SW 1271 (cell line): ENCODE measurements around the gene SPSB1.

Experiments used
- DNase-seq, 2 experiments: peaks; one replicate each; lab custom pipeline; 2025; lab: John Stamatoyannopoulos, UW

Gene SPSB1

GRCh38 chr1:9345471-9345870 lies 52.8 kb downstream of the SPSB1 start:
- DNase-seq = no peak

- DNase-seq = no peak
Measured at GRCh38 chr1:9345922-9346321, 53.2 kb downstream of the SPSB1 start.

GRCh38 chr1:9346566-9346965 lies 53.9 kb downstream of the SPSB1 start:
- DNase-seq = no peak

- DNase-seq = no peak
Measured at GRCh38 chr1:9347095-9347850, 54.6 kb downstream of the SPSB1 start.

DNA sequence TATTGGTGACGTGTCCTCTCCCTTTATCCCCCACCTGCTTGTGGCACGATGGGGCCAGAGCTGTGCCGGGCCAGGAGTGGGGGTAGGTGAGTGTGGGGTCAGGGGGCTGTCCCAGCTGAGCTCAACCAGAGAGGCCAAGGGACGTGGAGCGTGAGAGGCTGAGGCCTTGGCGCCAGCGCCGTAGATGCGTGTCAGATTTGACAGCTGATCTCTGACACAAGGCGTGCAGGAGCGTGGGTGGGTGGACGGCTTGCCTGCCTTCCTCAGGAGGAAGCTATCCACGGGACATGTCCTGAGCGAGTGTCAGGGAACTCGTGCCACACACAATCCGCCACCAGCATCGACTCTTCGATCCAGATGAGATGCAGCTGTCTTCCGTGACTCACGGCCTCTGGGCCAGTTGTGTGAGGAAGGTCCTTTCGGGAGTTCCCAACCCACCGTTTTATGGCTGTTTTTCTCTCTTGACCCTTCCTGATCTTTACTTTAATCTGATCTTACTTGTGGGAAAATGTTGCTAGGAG lies 56.7 kb downstream of the SPSB1 start:
- no peak for DNase-seq

DNA sequence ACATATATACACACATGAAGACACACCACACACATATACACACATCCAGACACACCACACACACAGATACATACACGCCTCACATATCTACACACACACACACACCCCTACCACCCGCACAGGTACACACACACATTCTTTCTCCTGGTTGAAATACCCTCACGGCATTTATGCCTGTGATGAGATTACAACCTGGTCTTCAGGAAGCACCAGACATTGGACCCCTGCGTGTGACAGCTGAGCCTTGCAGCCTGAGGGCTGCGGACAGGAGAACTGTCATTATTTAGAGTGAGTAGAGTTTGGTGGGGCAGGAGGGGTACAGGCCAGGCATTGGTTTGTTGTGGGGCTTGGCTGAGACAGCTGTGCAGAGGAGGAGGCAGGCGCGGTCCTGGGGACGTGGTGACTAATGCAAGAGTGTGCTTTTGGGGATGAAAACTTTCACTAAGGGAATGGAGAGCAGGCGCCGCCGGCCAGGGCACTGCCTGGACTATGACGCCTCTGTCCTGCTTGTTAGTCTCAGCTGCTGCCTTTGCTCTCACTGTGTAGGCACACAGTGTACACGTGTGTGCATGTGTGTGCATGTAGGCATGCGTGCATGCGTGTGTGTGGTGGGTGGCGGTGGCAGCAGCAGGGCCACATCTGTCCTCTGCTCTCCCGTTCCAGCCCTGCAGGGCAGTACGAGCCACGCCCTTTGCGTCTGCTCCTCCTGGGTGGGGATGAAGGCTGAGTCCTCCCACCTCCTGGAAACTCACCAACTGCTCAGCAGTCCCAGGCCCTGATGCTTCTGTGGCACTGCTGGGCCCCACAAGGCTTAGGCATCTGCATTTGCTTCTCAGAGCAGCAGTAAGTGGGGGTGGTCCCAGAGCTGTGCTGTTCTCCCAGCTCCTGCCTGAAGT lies 57.6 kb downstream of the SPSB1 start:
- no peak for DNase-seq

- no peak for DNase-seq
Measured at GRCh38 chr1:9350960-9351359, 58.3 kb downstream of the SPSB1 start.

GRCh38 chr1:9351654-9352271 lies 59.1 kb downstream of the SPSB1 start:
- no peak for DNase-seq

- no peak for DNase-seq
Measured at GRCh38 chr1:9352377-9353134, 59.9 kb downstream of the SPSB1 start.

DNA sequence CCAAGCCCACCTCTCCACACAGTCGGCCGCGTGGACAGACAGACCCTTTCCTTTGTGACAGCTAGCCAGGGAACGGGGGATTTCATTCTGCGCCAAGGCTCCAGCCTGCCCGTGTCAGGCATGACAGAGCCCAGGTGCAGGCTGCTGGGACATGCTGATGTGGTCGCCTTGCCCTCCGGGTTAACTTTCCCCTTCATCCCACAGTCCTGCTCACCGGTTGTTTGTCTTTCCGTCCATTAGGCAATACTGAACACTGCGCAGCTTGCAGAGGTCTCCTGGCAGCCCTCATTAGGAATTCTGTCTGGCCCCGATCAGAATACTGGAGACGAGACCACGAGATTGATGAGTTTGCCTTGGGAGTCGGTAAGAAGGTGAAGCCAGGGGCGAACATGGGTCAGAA lies 62.8 kb downstream of the SPSB1 start:
- no peak for DNase-seq

GRCh38 chr1:9356021-9356420 lies 63.3 kb downstream of the SPSB1 start:
- DNase-seq = no peak

DNA sequence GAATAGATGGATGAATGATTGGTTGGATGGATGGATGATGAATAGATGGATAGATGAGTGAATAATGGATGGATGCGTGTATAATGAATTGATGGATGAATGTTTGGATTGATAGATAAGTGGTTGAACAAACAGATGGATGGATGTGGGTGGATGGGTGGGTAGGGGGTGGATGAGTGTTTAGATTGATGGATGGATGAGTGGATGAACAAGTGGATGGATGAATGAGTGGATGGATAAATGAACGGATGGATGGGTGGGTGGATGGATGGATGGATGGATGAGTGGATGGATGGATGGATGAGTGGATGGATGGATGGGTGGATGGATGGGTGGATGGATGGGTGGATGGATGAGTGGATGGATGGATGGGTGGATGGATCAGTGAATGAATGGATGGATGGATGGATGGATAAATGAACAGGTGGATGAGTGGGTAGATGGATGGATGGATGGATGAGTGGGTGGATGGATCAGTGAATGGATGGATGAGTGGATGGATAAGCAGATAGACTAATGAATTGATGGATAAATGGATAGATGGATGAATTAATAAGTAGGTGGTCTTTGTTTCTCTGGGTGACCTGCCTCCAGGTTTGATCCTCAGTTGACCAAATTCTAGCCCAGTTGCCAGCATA lies 64.3 kb downstream of the SPSB1 start:
- no peak for DNase-seq

DNA sequence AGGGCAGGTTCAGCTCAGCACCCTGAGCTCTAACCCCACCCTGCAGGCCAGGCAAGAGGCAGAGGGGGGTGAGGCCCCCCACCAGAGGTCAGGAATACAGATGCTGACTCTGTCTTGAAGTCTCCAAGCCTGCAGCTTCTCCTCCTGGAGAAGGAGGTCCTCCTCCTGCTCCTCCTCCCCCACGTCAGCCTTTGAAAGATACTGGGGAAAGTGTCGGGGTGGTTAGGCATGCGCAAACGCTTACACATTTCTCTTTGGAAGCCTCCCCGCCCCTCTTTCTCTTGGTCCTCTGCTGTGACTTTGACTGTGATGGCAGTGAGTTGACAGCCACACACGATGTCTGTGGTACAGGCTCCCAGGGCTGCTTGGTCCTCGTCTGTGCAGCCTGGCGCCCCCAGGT lies 65.3 kb downstream of the SPSB1 start:
- no peak for DNase-seq

GRCh38 chr1:9360371-9361064 lies 67.8 kb downstream of the SPSB1 start:
- no peak for DNase-seq

DNA sequence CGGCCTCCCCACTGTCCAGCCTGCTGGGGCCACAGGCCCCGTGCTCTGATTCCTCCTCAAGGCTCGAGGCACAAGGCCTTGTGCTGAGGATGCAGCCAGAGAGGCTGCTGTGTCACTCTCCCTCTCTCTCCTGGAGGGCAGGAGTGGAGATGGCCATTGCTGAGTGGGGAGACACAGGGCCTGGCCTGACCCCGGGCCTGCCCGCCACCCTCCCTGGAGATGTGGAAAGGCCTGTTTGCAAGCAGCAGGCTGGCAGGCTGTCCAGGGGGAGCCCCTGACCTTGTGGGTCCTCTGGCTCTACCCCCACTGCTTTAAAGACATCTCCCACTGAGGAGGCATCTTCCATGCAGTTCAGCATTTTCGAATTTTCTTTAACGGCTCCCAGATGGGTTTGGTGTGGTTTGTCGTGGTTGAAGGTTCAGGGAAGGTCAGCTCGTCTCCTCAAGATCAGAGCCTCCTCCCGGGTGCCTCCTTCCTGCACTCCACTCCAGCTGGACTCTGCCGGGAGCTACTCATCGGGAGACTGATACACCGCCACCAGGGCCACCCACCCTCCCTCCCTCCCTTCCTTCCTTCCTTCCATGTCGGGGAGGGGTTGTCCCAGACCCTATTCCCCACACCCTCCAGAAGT lies 69.1 kb downstream of the SPSB1 start:
- no peak for DNase-seq

- no peak for DNase-seq
Measured at GRCh38 chr1:9362488-9362887, 69.8 kb downstream of the SPSB1 start.

DNA sequence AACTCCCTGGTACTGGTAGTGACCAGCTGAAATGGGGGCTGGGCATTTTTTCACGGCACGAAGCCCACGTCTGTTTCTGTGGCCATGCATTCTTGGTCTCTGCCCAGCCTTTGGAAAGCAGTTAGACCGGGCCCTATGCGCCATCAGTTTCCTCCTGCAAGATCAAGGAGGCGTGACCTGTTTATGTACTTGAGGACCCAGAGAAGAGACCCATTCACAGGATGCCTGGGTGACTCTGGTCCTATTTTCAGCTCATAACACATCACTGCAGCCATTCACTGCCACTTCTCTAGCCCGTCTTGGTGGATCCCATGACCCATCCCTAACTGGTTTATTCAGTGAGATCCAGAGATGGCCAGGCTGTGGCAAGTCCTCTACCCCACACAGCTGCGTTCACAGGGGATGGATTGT lies 70.4 kb downstream of the SPSB1 start:
- no peak for DNase-seq

- DNase-seq = no peak
Measured at GRCh38 chr1:9366298-9366697, 73.6 kb downstream of the SPSB1 start.

DNA sequence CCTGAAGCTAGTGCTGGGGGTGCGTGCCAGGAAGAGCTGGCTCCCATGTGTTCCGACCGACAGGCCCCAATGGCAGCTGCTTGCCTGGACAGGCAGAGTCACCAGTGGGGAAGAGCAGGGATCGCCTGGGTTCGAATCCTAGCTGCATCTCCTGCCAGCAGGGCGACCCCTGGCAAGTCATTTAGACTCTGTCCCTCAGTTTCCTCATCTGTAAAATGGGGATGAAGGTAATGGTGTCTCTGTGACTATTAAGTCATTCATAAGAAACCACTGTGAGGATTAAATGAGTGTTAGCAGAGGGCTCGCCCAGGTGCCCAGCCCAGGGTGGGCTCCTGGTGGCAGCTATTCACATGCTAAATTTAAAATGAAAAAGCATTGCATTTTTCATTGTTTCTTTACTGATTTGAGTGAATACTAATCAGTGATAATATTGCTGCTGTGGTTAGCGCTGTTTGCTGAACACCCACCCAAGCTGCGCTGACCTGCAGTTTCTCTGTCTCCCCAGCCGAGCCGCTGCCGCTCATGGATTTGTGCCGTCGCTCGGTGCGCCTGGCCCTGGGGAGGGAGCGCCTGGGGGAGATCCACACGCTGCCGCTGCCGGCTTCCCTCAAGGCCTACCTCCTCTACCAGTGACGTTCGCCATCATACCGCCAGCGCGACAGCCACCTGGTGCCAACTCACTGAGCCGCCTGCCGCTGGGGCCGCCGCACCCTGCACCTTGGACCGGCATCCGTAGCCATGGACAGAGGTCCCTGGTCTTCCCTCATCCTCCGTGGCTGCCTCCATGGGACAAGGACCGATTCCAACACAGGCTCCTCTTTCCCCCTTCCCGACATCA lies 74.5 kb downstream of the SPSB1 start:
- DNase-seq = no peak
